ENCODE results near the gene PRKCQ.
"Not testable (repeated sequence)": the region's sequence is repeated elsewhere in the genome, so short reads cannot be mapped to it uniquely, and the experiment has no call there.

Gene PRKCQ

GRCh38 chr10:6588845-6589244, 8.8 kb upstream of the PRKCQ start:
- Mint-ChIP-seq H3K9me3 (no peaks in the 10 kb centered on the region), H3K27me3 (no peaks in the 10 kb centered on the region), H3K27ac (no peak overlapping the region), H3K4me1 (ENCODE audit: low read depth) (no peaks in the 10 kb centered on the region), H3K36me3 (ENCODE audit: low read depth) (no peaks in the 10 kb centered on the region), H3K4me3 (no peak overlapping the region)
- intact Hi-C loops (cut with micrococcal nuclease), result loop anchor here (10.0 kb wide), 1 partner anchor 144 kb away; no protein-coding TSS in a partner anchor

GRCh38 chr10:6588082-6588481, 8.0 kb upstream of the PRKCQ start:
- no peaks in the 10 kb centered on the region for H3K9me3 Mint-ChIP-seq
- no peaks in the 10 kb centered on the region for H3K36me3 Mint-ChIP-seq (ENCODE audit: low read depth)
- H3K4me3 Mint-ChIP-seq, result no peak overlapping the region
- intact Hi-C loops (cut with micrococcal nuclease), result loop anchor here (10.0 kb wide), 1 partner anchor 143 kb away; no protein-coding TSS in a partner anchor
- no peaks in the 10 kb centered on the region for H3K27me3 Mint-ChIP-seq
- no peak overlapping the region for H3K27ac Mint-ChIP-seq
- H3K4me1 Mint-ChIP-seq (ENCODE audit: low read depth), result no peaks in the 10 kb centered on the region

- Mint-ChIP-seq H3K36me3 (ENCODE audit: low read depth) (no peaks in the 10 kb centered on the region), H3K27me3 (peaks cover 4% of the 10 kb centered on the region), H3K9me3 (no peaks in the 10 kb centered on the region), H3K27ac (no peak overlapping the region), H3K4me3 (no peak overlapping the region), H3K4me1 (ENCODE audit: low read depth) (no peaks in the 10 kb centered on the region)
- intact Hi-C loops (cut with micrococcal nuclease), result loop anchor here (10.0 kb wide), 1 partner anchor 142 kb away; no protein-coding TSS in a partner anchor
Observed at GRCh38 chr10:6586501-6586900, 6.4 kb upstream of the PRKCQ start.

- intact Hi-C loops (cut with micrococcal nuclease), result loop anchor here (5.0 to 10.0 kb wide), 2 partner anchors 64 to 139 kb away; no protein-coding TSS in a partner anchor
- no peak overlapping the region for H3K4me3 Mint-ChIP-seq
- H3K36me3 Mint-ChIP-seq (ENCODE audit: low read depth), result no peaks in the 10 kb centered on the region
- no peak overlapping the region for H3K27ac Mint-ChIP-seq
- H3K9me3 Mint-ChIP-seq, result no peaks in the 10 kb centered on the region
- peaks cover 30% of the 10 kb centered on the region for H3K27me3 Mint-ChIP-seq
- peaks cover 22% of the 10 kb centered on the region for H3K4me1 Mint-ChIP-seq (ENCODE audit: low read depth)
Observed at GRCh38 chr10:6583447-6583846, 3.4 kb upstream of the PRKCQ start.

- H3K27me3 Mint-ChIP-seq, result peaks cover 35% of the 10 kb centered on the region
Observed at GRCh38 chr10:6582913-6583312, 2.8 kb upstream of the PRKCQ start.

GRCh38 chr10:6582298-6582697, 2.2 kb upstream of the PRKCQ start:
- intact Hi-C loops (cut with micrococcal nuclease), result loop anchor here (5.0 to 10.0 kb wide), 2 partner anchors 65 to 137 kb away; no protein-coding TSS in a partner anchor
- no peak overlapping the region for H3K4me3 Mint-ChIP-seq
- H3K36me3 Mint-ChIP-seq (ENCODE audit: low read depth), result no peaks in the 10 kb centered on the region
- no peak overlapping the region for H3K27ac Mint-ChIP-seq
- H3K4me1 Mint-ChIP-seq (ENCODE audit: low read depth), result peaks cover 30% of the 10 kb centered on the region
- H3K27me3 Mint-ChIP-seq, result peaks cover 40% of the 10 kb centered on the region
- no peaks in the 10 kb centered on the region for H3K9me3 Mint-ChIP-seq

More at GRCh38 chr10:6582913-6583312, 2.8 kb upstream of the PRKCQ start:
- not testable (repeated sequence) for H3K36me3 Mint-ChIP-seq (ENCODE audit: low read depth); H3K27ac Mint-ChIP-seq; H3K9me3 Mint-ChIP-seq; H3K4me3 Mint-ChIP-seq
- peaks cover 27% of the 10 kb centered on the region for H3K4me1 Mint-ChIP-seq (ENCODE audit: low read depth)
- intact Hi-C loops (cut with micrococcal nuclease), result loop anchor here (5.0 to 10.0 kb wide), 2 partner anchors 64 to 138 kb away; no protein-coding TSS in a partner anchor

- intact Hi-C loops (cut with micrococcal nuclease), result loop anchor here (2.0 to 10.0 kb wide), 3 partner anchors 65 to 137 kb away; no protein-coding TSS in a partner anchor
- Mint-ChIP-seq H3K4me3 (no peak overlapping the region), H3K9me3 (no peaks in the 10 kb centered on the region), H3K36me3 (ENCODE audit: low read depth) (no peaks in the 10 kb centered on the region), H3K27ac (no peak overlapping the region), H3K4me1 (ENCODE audit: low read depth) (peaks cover 30% of the 10 kb centered on the region), H3K27me3 (peaks cover 40% of the 10 kb centered on the region)
Observed at GRCh38 chr10:6581778-6582228, 1.7 kb upstream of the PRKCQ start.

- H3K4me1 Mint-ChIP-seq (ENCODE audit: low read depth), result peaks cover 35% of the 10 kb centered on the region
- not testable (repeated sequence) for H3K4me3 Mint-ChIP-seq; H3K27ac Mint-ChIP-seq; H3K9me3 Mint-ChIP-seq; H3K36me3 Mint-ChIP-seq (ENCODE audit: low read depth)
- intact Hi-C loops (cut with micrococcal nuclease), result loop anchor here (2.0 to 10.0 kb wide), 3 partner anchors 66 to 136 kb away; no protein-coding TSS in a partner anchor
- peaks cover 40% of the 10 kb centered on the region for H3K27me3 Mint-ChIP-seq
Observed at GRCh38 chr10:6581223-6581622, 1.1 kb upstream of the PRKCQ start.

GRCh38 chr10:6580279-6581029, 378 bp upstream of the PRKCQ start:
- Mint-ChIP-seq H3K4me1 (ENCODE audit: low read depth) (peaks cover 37% of the 10 kb centered on the region), H3K27ac (peak overlapping the region; percentile 63), H3K27me3 (peaks cover 40% of the 10 kb centered on the region), H3K4me3 (peak overlapping the region; percentile 78), H3K9me3 (no peaks in the 10 kb centered on the region), H3K36me3 (ENCODE audit: low read depth) (no peaks in the 10 kb centered on the region)
- intact Hi-C loops (cut with micrococcal nuclease), result loop anchor here (2.0 to 10.0 kb wide), 3 partner anchors 67 to 136 kb away; no protein-coding TSS in a partner anchor

- Mint-ChIP-seq H3K36me3 (ENCODE audit: low read depth) (no peaks in the 10 kb centered on the region), H3K4me3 (peak overlapping the region; percentile 70), H3K4me1 (ENCODE audit: low read depth) (peaks cover 37% of the 10 kb centered on the region), H3K9me3 (no peaks in the 10 kb centered on the region), H3K27me3 (peaks cover 40% of the 10 kb centered on the region), H3K27ac (no peak overlapping the region)
- intact Hi-C loops (cut with micrococcal nuclease), result no loop called here
Observed at GRCh38 chr10:6579183-6579903, 733 bp downstream of the PRKCQ start.

GRCh38 chr10:6578795-6579182, 1.3 kb downstream of the PRKCQ start:
- H3K36me3 Mint-ChIP-seq (ENCODE audit: low read depth), result no peaks in the 10 kb centered on the region
- H3K9me3 Mint-ChIP-seq, result no peaks in the 10 kb centered on the region
- intact Hi-C loops (cut with micrococcal nuclease), result no loop called here
- peaks cover 41% of the 10 kb centered on the region for H3K27me3 Mint-ChIP-seq
- H3K4me3 Mint-ChIP-seq, result no peak overlapping the region
- H3K27ac Mint-ChIP-seq, result no peak overlapping the region
- peaks cover 37% of the 10 kb centered on the region for H3K4me1 Mint-ChIP-seq (ENCODE audit: low read depth)

GRCh38 chr10:6578251-6578771, 1.8 kb downstream of the PRKCQ start:
- intact Hi-C loops (cut with micrococcal nuclease), result no loop called here
- Mint-ChIP-seq H3K4me3 (no peak overlapping the region), H3K36me3 (ENCODE audit: low read depth) (no peaks in the 10 kb centered on the region), H3K27me3 (peaks cover 41% of the 10 kb centered on the region), H3K9me3 (no peaks in the 10 kb centered on the region), H3K27ac (no peak overlapping the region), H3K4me1 (ENCODE audit: low read depth) (peaks cover 37% of the 10 kb centered on the region)

GRCh38 chr10:6576326-6576725, 3.8 kb downstream of the PRKCQ start:
- H3K4me1 Mint-ChIP-seq (ENCODE audit: low read depth), result peaks cover 37% of the 10 kb centered on the region
- peaks cover 37% of the 10 kb centered on the region for H3K27me3 Mint-ChIP-seq
- intact Hi-C loops (cut with micrococcal nuclease), result no loop called here
- H3K36me3 Mint-ChIP-seq (ENCODE audit: low read depth), result no peaks in the 10 kb centered on the region
- H3K9me3 Mint-ChIP-seq, result no peaks in the 10 kb centered on the region
- H3K4me3 Mint-ChIP-seq, result no peak overlapping the region
- H3K27ac Mint-ChIP-seq, result no peak overlapping the region

All from dendritic cell treated with granulocyte-macrophage colony-stimulating factor and Interleukin-4, amounts not matched to agents 40 ng/mL and 50 ng/mL, for 4 days (primary cell).